Sigmoid colon (tissue), 7 donors: ENCODE measurements around the gene NLGN3. TPM values are rescaled to one million over a fixed set of nuclear protein-coding genes. Genes with fewer than 3 reads are reported as not detected.

Experiments used
- DNase-seq: peaks from one replicate; pipeline ENCODE4 v3.0.0-alpha.2; 2019
- H3K27ac ChIP-seq, 4 donors: fragments of 200-600 bp; sonication (generic); one replicate each; pipeline ENCODE4 v1.5.1; 2016 to 2019; ENCODE audit warnings: mild to moderate bottlenecking in 1 of 4
- H3K27me3 ChIP-seq, 3 donors: fragments of 200-600 bp; sonication (generic); one replicate each; pipeline ENCODE4 v1.5.1; 2019; ENCODE audit warnings: mild to moderate bottlenecking in 1 of 3
- H3K36me3 ChIP-seq, 4 donors: fragments of 200-600 bp; sonication (generic); one replicate each; pipeline ENCODE4 v1.5.1; 2016 to 2019
- H3K4me1 ChIP-seq, 4 donors: fragments of 200-600 bp; sonication (generic); one replicate each; pipeline ENCODE4 v1.5.1; 2017 to 2019
- H3K4me3 ChIP-seq, 4 donors: fragments of 200-600 bp; sonication (generic); one replicate each; pipeline ENCODE4 v1.5.1; 2017 to 2019; ENCODE audit warnings: mild to moderate bottlenecking in 2 of 4, moderate library complexity in 1 of 4
- H3K9me3 ChIP-seq, 4 donors: fragments of 200-600 bp in 3 of 4; sonication (generic) in 3 of 4; one replicate each; pipeline versions ENCODE4 v1.5.1 to v1.6.1; 2013 to 2019
- CTCF ChIP-seq, 4 experiments: fragments of 450-650 bp in 3 of 4; fragments of 200-600 bp in 1 of 4; IDR thresholded peaks; one replicate each; pipeline ENCODE4 v1.5.1; 2016 to 2019; ENCODE audit warnings: antibody characterized with exemption in 4 of 4, mild to moderate bottlenecking in 3 of 4, moderate library complexity in 2 of 4
- EP300 ChIP-seq, 4 donors: sonication (generic); formaldehyde crosslinking; IDR thresholded peaks; one replicate each; pipeline ENCODE4 v1.6.1; 2017; ENCODE audit warnings: antibody characterized with exemption in 4 of 4
- POLR2A ChIP-seq, 2 donors: fragments of 450-650 bp; IDR thresholded peaks; one replicate each; pipeline ENCODE4 v1.6.1; 2016; ENCODE audit warnings: antibody characterized with exemption in 2 of 2, mild to moderate bottlenecking in 2 of 2, moderate library complexity in 2 of 2
- POLR2AphosphoS5 ChIP-seq, 4 donors: sonication (generic); formaldehyde crosslinking; IDR thresholded peaks; one replicate each; pipeline ENCODE4 v1.6.1; 2017; ENCODE audit warnings: antibody characterized with exemption in 4 of 4
- WGBS, 2 donors: extraction: QIAGEN DNeasy Blood & Tissue Kit; methylation state at CpG; one replicate each; pipeline ENCODE4 v1.1.7; 2013; 5-methylcytosine and 5-hydroxymethylcytosine counted together
- intact Hi-C: fragments of 100-400 bp; cut with DNase I; formaldehyde crosslinking; loops from one replicate; pipeline ENCODE4 v1.15.1; 2023
- polyA plus RNA-seq, 3 donors: library from polyadenylated mRNA; stranded (reverse); fragments of 200-250 nt; gene quantifications; one replicate each; pipeline ENCODE4 v1.2.3, GENCODE V29; 2013
- total RNA-seq, 4 donors: library from RNA; depleted of rRNA; stranded (reverse); fragments of >200 nt; gene quantifications; one replicate each; pipeline ENCODE4 v1.1.0, GENCODE V29; 2016
- donor health status: healthy with polysubstance abuse.
- donor health status: Bipolar disorder and iron deficiency.
- donor health status: healthy.

NLGN3 gene
- total and polyA plus RNA-seq, 7 donors: under 0.01 to 3.6 (median 1.6) TPM; not detected in 1

DNA sequence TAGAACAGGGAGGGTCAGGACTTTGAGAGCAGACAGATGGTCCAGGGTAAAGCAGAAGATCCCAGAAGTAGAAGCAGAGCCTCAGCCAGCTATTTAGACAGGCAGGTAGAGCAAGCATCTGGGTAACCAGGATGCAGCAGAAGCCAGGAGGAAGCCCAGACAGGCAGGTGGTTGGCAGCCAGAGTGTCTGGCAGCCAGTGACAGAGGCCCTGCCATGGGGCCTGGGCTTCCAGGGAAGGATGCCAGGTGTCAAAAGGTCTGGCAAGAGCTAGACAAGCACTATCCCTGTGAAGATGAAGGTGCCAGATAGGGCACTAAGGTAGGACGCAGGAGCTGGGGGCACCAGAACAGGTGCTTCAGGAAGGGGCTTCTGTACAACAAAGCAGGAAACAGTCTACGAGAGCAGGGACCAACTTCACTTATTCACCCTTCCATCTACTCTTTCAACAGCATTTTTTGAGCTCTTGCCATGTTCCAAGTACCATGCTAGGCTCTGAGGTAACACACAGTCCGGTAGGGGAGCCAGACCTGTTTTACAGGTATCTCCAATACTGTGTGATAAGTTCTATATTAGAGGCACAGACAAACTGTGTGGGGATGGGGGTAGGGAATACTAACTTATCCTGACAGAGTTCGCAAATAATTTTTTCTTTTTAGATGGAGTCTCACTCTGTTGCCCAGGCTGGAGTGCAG, 40.3 kb downstream of the NLGN3 start:
- Histone ChIP-seq H3K27me3 (no peaks in the 10 kb centered on the region), H3K4me1 (peaks cover 0 to 6% (median 5%) of the 10 kb centered on the region in 4 donors), H3K4me3 (no peak overlapping the region), H3K27ac (no peak overlapping the region), H3K9me3 (no peaks in the 10 kb centered on the region), H3K36me3 (no peaks in the 10 kb centered on the region)
- intact Hi-C loops: loop anchor here (5.0 to 10.0 kb wide), 4 partner anchors 70 to 182 kb away; partner anchors contain the start of genes SNX12, TAF1 and ZMYM3
- 69 to 85% methylated on average over 4 of the region's 4 CpGs for WGBS, 2 donors
- DNase-seq: no peak
- no peak for TF ChIP-seq POLR2A (IDR thresholded peaks at IDR 0.05)
- TF ChIP-seq POLR2AphosphoS5 (IDR thresholded peaks at IDR 0.05): no peak
- no peak for TF ChIP-seq EP300 (IDR thresholded peaks at IDR 0.05)
- TF ChIP-seq CTCF (IDR thresholded peaks at IDR 0.05): no peak

GRCh38 chrX:71191248-71191647, 46.6 kb downstream of the NLGN3 start:
- Histone ChIP-seq H3K9me3 (no peaks in the 10 kb centered on the region), H3K27ac (no peak overlapping the region), H3K4me3 (no peak overlapping the region), H3K27me3 (no peaks in the 10 kb centered on the region), H3K4me1 (no peaks in the 10 kb centered on the region), H3K36me3 (no peaks in the 10 kb centered on the region)
- TF ChIP-seq POLR2A (IDR thresholded peaks at IDR 0.05) (no peak), POLR2AphosphoS5 (IDR thresholded peaks at IDR 0.05) (no peak), CTCF (IDR thresholded peaks at IDR 0.05) (no peak), EP300 (IDR thresholded peaks at IDR 0.05) (no peak)
- DNase-seq: no peak
- intact Hi-C loops: no loop called here

GRCh38 chrX:71195964-71196649, 51.5 kb downstream of the NLGN3 start:
- no peak for DNase-seq
- H3K27ac ChIP-seq: no peak overlapping the region
- TF ChIP-seq POLR2A (IDR thresholded peaks at IDR 0.05): no peak
- TF ChIP-seq EP300 (IDR thresholded peaks at IDR 0.05): no peak
- TF ChIP-seq POLR2AphosphoS5 (IDR thresholded peaks at IDR 0.05): no peak
- TF ChIP-seq CTCF (IDR thresholded peaks at IDR 0.05): no peak
- 55 to 68% methylated on average over 4 of the region's 4 CpGs for WGBS, 2 donors
- intact Hi-C loops: no loop called here
- H3K9me3 ChIP-seq: no peaks in the 10 kb centered on the region
- H3K27me3 ChIP-seq: no peaks in the 10 kb centered on the region
- no peaks in the 10 kb centered on the region for H3K36me3 ChIP-seq
- H3K4me1 ChIP-seq: no peaks in the 10 kb centered on the region
- H3K4me3 ChIP-seq: no peak overlapping the region

- WGBS, 2 donors: 46 to 75% methylated on average over 3 of the region's 3 CpGs
- H3K4me3 ChIP-seq: peak overlapping the region in 1 of 4 donors; percentile 9
- DNase-seq: no peak
- no peaks in the 10 kb centered on the region for H3K27me3 ChIP-seq
- intact Hi-C loops: no loop called here
- no peaks in the 10 kb centered on the region for H3K36me3 ChIP-seq
- no peaks in the 10 kb centered on the region for H3K4me1 ChIP-seq
- TF ChIP-seq CTCF (IDR thresholded peaks at IDR 0.05): no peak
- TF ChIP-seq POLR2A (IDR thresholded peaks at IDR 0.05): no peak
- no peak for TF ChIP-seq POLR2AphosphoS5 (IDR thresholded peaks at IDR 0.05)
- no peak for TF ChIP-seq EP300 (IDR thresholded peaks at IDR 0.05)
- no peak overlapping the region for H3K27ac ChIP-seq
- no peaks in the 10 kb centered on the region for H3K9me3 ChIP-seq
Observed at GRCh38 chrX:71198066-71198465, 53.4 kb downstream of the NLGN3 start.
